NAMALWA (cell line): ENCODE data around the gene CD320.
A peak's percentile ranks its signal among the peaks of the same experiment; 100 is the strongest.
"Not testable (repeated sequence)": the region's sequence is repeated elsewhere in the genome, so short reads cannot be mapped to it uniquely, and the experiment has no call there.

Experiments used
- DNase-seq: peaks from one replicate; pipeline ENCODE4 v3.0.0-alpha.2; 2015; ENCODE audit warnings: low spot score

Gene CD320

GRCh38 chr19:8333767-8334457 lies 25.8 kb upstream of the CD320 start:
- DNase-seq, result no peak

GRCh38 chr19:8332976-8333766 lies 25.0 kb upstream of the CD320 start:
- no peak for DNase-seq

GRCh38 chr19:8331263-8331845 lies 23.2 kb upstream of the CD320 start:
- DNase-seq, result no peak

DNA sequence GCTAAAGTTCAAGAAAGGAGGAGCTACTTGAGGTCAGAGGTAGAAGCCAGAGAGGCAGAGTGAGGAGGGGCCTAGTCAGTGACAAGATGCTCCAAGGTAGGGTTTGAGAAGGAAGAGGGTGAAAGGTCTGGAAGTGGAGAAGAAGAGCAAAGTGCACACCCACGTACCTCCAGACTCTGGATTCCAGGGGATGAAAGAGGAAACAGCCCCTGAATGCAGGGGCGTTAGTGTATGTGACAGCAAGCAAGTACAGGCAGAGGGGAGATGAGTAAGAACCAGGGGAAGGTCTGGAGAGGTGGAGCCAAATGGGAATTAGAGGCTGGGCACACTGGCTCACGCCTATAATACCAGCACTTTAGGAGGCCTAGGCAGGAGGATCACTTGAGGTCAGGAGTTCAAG lies 21.8 kb upstream of the CD320 start:
- no peak for DNase-seq

GRCh38 chr19:8325454-8325853 lies 17.3 kb upstream of the CD320 start:
- no peak for DNase-seq

DNA sequence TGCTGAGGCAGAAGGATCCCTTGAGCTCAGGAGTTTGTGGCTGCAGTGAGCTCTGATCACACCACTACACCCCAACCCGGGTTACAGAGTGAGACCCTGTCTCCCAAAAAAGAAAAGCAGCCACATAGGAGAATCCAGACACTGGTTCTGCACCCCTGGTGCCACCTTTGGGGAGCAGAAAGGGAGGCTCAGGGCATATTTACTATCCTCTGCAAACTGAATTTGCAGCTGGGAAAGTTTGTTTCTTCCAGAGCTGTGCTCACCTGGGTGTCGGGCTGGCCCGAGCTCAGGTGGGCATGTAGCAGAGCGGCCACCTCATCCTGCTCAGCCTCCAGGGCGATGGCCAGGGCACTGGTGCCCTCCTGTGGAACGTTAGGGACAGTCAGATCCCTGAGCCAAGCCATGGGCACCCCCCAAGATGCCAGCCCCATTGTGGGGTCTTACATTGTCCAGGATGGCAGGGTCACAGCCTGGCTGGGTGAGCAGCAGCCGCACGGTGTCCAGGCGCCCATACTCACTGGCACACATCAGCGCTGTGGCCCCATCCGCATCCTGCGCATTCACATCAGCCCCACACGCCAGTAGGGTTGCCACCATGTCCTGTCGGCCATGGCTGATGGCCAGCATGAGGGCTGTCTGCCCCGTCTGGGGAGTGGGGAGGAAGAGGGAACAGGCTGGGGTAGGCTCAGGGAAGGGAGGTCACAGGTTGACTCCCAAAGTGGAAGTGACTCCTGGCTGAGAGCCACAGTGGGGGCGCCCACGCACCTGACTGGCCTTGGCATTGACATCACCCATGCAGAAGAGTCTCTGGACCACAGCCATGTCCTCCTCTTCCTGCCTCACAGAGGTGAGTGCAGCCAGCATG lies 16.3 kb upstream of the CD320 start:
- DNase-seq, result no peak

- peak; percentile 38 for DNase-seq
Measured at GRCh38 chr19:8323781-8324185, 15.6 kb upstream of the CD320 start.

DNA sequence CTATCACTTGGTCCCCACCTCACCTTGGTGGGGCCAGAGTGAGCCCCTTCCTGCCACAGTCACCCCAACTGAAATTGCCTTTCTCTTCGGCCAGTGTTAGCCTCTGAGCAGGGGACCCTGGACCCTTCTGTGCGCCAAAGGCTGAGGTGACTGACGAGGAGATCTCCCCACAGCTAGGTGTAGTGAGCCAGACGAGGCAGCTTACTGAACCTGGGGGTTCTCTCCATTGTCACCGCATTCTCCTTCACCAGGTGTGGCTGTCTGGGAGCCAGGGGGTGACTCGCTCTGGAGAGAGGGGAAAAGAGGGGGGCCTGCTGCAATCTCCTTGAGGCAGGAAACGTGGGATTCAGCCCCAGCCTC lies 14.5 kb upstream of the CD320 start:
- no peak for DNase-seq

DNA sequence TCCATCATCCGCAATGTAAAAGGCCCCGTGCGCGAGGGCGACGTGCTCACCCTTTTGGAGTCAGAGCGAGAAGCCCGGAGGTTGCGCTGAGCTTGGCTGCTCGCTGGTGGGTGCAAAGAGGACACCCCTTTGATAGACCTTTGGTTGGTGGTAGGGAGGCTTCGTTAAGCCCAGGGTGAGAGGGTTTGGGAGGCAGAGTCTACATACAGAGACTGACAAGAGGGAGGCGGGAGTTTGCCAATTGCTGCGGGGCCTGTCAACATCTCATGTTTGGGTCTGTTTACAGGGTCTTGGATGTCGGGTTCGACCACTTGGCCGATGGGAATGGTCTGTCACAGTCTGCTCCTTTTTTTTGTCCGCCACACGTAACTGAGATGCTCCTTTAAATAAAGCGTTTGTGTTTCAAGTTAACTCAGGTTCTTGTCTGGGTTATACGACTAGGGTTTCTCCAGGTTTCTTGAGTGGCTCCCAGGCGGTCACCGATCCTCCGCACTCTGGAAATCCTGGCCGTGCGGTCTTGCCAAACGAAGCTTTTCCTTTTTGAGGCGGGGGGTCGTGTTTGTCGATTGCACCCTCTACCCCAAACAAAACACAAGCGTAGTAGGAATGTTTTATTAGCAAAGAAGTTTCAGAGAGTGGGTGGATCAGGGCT lies 14.0 kb upstream of the CD320 start:
- no peak for DNase-seq

DNA sequence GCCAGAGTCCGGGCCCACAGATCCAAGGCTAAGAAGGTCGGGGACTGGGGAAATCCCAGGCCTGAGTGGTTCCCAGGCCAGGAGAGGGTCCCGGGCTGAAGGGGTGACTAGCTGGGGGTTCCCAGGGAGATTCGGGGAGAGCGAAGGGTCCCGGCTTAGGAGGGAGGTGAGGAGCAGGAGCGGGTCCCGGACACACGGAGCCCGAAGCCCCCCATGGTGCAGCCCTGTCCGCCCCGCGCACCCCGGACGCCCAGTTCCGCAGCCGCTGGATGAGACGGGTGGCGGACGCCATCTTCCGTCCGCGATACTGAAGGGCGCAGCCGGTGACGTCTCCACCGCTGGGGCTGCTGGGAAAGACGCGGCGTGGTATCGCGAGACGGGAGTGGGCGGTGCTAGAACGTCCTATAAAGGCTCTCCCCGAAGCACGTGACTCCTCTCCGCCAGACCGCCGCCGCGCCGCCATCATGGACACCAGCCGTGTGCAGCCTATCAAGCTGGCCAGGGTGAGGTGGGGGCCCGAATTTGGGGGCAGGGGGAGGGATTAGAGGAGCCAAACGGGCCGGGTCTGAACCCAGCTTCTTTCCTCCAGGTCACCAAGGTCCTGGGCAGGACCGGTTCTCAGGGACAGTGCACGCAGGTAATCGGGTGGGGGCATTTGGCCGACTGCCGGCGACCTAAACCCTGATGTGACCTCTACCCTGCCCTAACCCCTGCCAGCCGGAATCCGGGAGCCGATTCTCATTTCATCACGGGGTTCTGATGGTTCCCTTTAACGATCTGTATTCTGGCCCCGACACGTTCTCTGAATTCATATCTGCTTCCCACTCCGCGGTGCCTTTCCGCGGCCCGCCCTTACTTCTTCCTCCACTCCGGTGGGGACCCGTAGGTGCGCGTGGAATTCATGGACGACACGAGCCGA lies 13.2 kb upstream of the CD320 start, which contains the start of the genes NDUFA7 and RPS28:
TSS of gene NDUFA7 (minus strand) at position 309 of the 919 bp plus-strand sequence. CDS start at position 292, 17 bp downstream.
TSS of gene RPS28 (plus strand) at position 430 of the 919 bp plus-strand sequence. CDS start at position 465, 35 bp downstream.
- peak; percentile 96 for DNase-seq

DNA sequence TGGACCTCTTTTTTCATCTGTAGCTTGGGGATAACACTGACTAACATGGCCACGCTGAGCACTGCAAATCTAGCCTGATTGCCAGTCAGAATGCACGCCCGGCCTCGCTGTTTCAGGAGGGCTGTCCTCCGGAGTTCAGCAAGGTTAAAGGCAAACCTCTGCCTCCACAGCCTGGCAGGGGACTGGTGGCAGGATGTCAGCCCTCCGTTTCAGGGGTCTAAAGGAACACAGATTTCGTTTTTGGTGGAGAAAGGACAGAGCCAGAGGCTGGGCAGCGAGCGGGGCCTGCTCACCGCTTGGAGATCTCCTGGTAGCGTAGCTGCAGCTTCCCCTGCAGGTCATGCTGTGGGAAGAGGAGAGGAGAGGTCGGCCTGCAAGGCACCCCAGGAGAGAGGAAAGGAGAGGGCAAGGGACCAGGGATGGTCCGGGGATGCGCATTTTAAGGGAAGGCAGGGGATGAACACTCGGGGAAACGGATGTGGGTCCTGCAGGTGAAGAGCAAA lies 12.5 kb upstream of the CD320 start:
- peak; percentile 41 for DNase-seq

GRCh38 chr19:8319807-8320520 lies 11.8 kb upstream of the CD320 start:
- no peak for DNase-seq

DNA sequence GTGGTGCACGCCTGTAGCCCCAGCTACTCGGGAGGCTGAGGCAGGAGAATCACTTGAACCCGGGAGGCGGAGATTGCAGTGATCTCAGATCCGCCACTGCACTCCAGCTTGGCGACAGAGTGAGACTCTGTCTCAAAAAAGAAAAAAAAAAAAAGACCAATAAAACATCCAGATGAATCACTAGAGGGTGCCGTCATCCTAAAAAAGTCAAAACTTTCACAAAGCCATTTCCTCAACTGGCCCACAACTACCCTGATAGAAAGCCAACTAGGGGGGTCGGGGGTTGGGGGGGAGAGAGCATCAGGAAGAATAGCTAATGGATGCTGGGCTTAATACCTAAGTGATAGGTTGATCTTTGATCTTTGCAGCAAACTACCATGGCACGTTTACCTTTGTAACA lies 10.7 kb upstream of the CD320 start:
- peak; percentile 48 for DNase-seq

DNA sequence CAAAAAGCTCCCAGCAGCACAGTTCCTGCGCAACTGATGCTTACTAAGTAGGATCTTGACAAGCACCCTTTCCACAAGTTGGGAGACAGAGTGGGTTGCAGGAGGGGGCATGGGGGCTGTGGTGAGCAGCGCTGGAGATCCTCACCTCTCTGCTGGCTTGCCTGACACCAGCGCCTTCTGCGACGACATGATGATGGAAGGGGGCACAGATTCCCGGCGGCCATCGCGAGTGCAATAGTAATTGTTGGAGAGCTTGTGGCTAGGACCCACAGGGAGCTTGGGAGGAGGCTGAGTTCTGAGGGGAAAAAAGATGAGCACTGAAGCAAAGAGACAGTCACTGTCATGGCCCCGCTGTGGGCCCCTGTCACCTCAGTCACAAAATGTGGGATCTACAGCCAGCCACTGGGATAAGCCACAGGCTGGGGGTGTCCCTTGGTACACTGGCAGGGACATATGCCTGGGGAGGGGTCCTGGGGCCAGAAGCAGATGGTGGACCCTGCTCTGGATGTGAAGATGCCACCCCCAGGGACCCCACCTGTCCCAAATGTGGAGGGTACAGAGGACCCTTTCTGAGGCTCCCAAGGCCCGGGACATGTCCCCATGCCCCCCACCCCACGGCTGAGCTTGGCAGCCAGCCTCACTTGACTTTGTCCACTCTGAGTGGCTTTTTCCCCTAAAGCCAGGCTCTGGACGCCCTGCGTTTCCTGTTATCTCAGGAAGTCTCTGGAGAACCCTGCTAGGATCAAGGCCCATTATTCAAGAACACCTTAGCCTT lies 8.4 kb upstream of the CD320 start:
- no peak for DNase-seq

DNA sequence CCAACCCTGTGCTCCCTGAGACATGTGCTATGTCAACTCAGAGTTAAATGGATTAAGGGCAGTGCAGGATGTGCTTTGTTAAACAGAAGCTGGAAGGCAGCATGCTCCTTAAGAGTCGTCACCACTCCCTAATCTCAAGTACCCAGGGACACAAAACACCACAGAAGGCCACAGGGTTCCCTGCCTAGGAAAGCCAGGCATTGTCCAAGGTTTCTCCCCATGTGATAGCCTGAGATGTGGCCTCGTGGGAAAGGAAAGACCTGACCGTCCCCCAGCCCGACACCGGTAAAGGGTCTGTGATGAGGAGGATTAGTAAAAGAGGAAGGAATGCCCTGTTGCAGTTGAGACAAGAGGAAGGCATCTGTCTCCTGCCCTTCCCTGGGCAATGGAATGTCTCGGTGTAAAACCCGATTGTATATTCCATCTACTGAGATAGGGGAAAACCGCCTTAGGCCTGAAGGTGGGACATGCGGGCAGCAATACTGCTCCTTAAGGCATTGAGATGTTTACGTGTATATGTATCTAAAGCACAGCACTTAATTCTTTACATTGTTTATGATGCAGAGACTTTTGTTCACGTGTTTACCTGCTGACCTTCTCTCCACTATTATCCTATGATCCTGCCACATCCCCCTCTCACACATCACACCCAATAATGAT lies 7.0 kb upstream of the CD320 start:
- DNase-seq, result not testable (repeated sequence)

- no peak for DNase-seq
Measured at GRCh38 chr19:8311461-8312260, 3.5 kb upstream of the CD320 start.

DNA sequence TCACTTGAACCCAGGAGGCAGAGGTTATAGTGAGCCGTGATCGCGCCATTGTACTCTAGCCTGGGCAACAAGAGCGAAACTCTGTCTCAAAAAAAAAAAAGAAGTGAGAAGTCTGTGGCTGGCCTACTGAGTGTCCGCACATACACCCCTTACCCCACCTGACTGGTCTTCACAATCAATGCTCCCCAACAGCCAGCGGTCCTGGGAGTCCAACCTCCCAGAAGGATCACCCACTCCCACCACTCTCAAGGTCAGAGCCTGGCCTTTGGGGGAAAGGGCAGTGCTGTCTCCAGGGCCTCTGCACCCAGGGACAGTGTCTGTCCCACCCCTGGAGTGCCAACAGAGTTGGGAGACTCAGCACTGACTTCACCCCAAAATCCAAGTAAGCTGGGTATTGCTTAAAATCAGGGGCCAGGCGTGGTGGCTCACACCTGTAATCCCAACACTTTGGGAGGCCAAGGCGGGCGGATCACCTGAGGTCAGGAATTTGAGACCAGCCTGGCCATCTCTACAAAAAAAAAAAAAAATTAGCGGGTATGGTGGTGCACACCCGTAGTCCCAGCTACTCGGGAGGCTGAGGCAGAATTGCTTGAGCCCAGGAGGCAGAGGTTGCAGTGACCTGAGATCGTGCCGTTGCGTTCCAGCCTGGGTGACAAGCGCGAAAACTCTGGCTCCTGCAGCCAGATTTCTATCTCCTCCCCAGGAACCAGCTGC lies 2.3 kb upstream of the CD320 start:
- no peak for DNase-seq
